ENCODE data around the gene TOM1L2. TPM values are rescaled to one million over a fixed set of nuclear protein-coding genes. Genes with fewer than 3 reads are reported as not detected.
A peak's percentile ranks its signal among the peaks of the same experiment; 100 is the strongest.

TOM1L2 gene
- total RNA-seq, 4 donors from 2014 or later: 55.7 to 97.1 (median 73.3) TPM

GRCh38 chr17:17921192-17922069 lies 50.8 kb downstream of the TOM1L2 start:
- Histone ChIP-seq H3K9me3 (no peaks in the 10 kb centered on the region), H3K36me3 (no peaks in the 10 kb centered on the region), H3K4me3 (no peak overlapping the region), H3K27me3 (no peaks in the 10 kb centered on the region), H3K4me1 (peaks cover 52 to 54% of the 10 kb centered on the region in 2 donors), H3K27ac (peak overlapping the region; percentile 57 to 77 (median 66))
- in situ Hi-C loops (cut with MboI; ENCODE audit: low sequenced_read_pairs in 4 of 4) (loop anchor here in 1 of 4 donors (10.0 kb wide), 1 partner anchor 63 kb away; no protein-coding TSS in a partner anchor), intact Hi-C loops (cut with DNase I; ENCODE audit: low total_unique reads) (loop anchor here (2.0 kb wide), 2 partner anchors 51 to 111 kb away; partner anchors contain the start of genes DRC3 and TOM1L2)
- ATAC-seq (no peak), DNase-seq (peak in 1 of 2 donors; percentile 42)
- TF ChIP-seq CTCF (IDR thresholded peaks at IDR 0.05 in 4 of 5, conservative IDR thresholded peaks at IDR 0.05 in 1 of 5): no peak

- Histone ChIP-seq H3K4me1 (peaks cover 52 to 58% of the 10 kb centered on the region in 2 donors), H3K27me3 (no peaks in the 10 kb centered on the region), H3K36me3 (no peaks in the 10 kb centered on the region), H3K9me3 (no peaks in the 10 kb centered on the region), H3K4me3 (no peak overlapping the region), H3K27ac (peak overlapping the region in 1 of 4 donors; percentile 19)
- intact Hi-C loops (cut with DNase I; ENCODE audit: low total_unique reads) (loop anchor here (2.0 kb wide), 3 partner anchors 41 to 239 kb away; partner anchors contain the start of gene RAI1), in situ Hi-C loops (cut with MboI; ENCODE audit: low sequenced_read_pairs in 4 of 4) (loop anchor here in 1 of 4 donors (10.0 kb wide), 2 partner anchors 65 to 245 kb away; no protein-coding TSS in a partner anchor)
- peak; percentile 71 to 87 (median 81) for TF ChIP-seq CTCF (IDR thresholded peaks at IDR 0.05 in 4 of 5, conservative IDR thresholded peaks at IDR 0.05 in 1 of 5)
- TF ChIP-seq POLR2A (IDR thresholded peaks at IDR 0.05): no peak
- DNase-seq (peak; percentile 59 to 78), ATAC-seq (peak; percentile 58)
Observed at GRCh38 chr17:17919169-17920107, 52.8 kb downstream of the TOM1L2 start.

- peaks cover 53 to 59% of the 10 kb centered on the region in 2 donors for H3K4me1 ChIP-seq
- in situ Hi-C loops (cut with MboI; ENCODE audit: low sequenced_read_pairs in 4 of 4) (loop anchor here in 1 of 4 donors (10.0 kb wide), 1 partner anchor 243 kb away; no protein-coding TSS in a partner anchor), intact Hi-C loops (cut with DNase I; ENCODE audit: low total_unique reads) (no loop called here)
- no peak overlapping the region for H3K4me3 ChIP-seq
- DNase-seq (no peak), ATAC-seq (no peak)
- H3K27me3 ChIP-seq: no peaks in the 10 kb centered on the region
- no peaks in the 10 kb centered on the region for H3K9me3 ChIP-seq
- H3K36me3 ChIP-seq: no peaks in the 10 kb centered on the region
- no peak overlapping the region for H3K27ac ChIP-seq
- TF ChIP-seq CTCF (IDR thresholded peaks at IDR 0.05 in 4 of 5, conservative IDR thresholded peaks at IDR 0.05 in 1 of 5) (no peak), POLR2A (IDR thresholded peaks at IDR 0.05) (no peak)
Observed at GRCh38 chr17:17917394-17917793, 54.8 kb downstream of the TOM1L2 start.

- no peak for DNase-seq
- Histone ChIP-seq H3K36me3 (no peaks in the 10 kb centered on the region), H3K4me1 (peaks cover 44 to 51% of the 10 kb centered on the region in 2 donors), H3K27ac (peak overlapping the region in 2 of 4 donors; percentile 67 to 83), H3K9me3 (no peaks in the 10 kb centered on the region), H3K27me3 (no peaks in the 10 kb centered on the region), H3K4me3 (no peak overlapping the region)
- ATAC-seq: no peak
- in situ Hi-C loops (cut with MboI; ENCODE audit: low sequenced_read_pairs in 4 of 4): loop anchor here in 1 of 4 donors (10.0 kb wide), 1 partner anchor 240 kb away; no protein-coding TSS in a partner anchor
- TF ChIP-seq POLR2A (IDR thresholded peaks at IDR 0.05) (no peak), CTCF (IDR thresholded peaks at IDR 0.05 in 4 of 5, conservative IDR thresholded peaks at IDR 0.05 in 1 of 5) (no peak)
- intact Hi-C loops (cut with DNase I; ENCODE audit: low total_unique reads): no loop called here
Observed at GRCh38 chr17:17915183-17915582, 57.0 kb downstream of the TOM1L2 start.
